ENCODE measurements around the gene OR4F6. TPM values are rescaled to one million over a fixed set of nuclear protein-coding genes. Genes with fewer than 3 reads are reported as not detected.
"Not testable (repeated sequence)": the region's sequence is repeated elsewhere in the genome, so short reads cannot be mapped to it uniquely, and the experiment has no call there.

OR4F6 gene, protein sequence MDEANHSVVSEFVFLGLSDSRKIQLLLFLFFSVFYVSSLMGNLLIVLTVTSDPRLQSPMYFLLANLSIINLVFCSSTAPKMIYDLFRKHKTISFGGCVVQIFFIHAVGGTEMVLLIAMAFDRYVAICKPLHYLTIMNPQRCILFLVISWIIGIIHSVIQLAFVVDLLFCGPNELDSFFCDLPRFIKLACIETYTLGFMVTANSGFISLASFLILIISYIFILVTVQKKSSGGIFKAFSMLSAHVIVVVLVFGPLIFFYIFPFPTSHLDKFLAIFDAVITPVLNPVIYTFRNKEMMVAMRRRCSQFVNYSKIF
- total RNA-seq = not detected
- 0 reads per million in 2 donors for total RNA-seq

DNA sequence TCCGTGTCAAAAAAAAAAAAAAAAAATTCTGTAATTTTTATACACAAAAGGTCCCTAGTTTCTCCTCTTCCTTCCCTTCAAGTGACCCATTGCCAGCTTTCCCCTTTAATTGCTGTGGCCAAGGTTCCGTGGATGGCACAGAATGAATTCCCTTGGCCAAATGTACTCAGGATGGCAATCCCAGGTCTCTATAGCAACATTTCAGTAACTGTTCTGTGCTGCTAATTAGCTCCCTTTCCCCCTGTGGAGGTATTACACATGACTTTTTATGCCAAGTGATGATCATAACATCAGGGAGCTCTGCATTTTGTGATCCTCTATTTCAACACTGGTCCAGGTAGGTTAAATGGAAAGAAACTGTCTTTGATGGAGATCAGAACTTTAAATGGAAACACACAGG is at the start of gene OR4F6:
TSS of gene OR4F6 (plus strand) at position 301 of the 400 bp plus-strand sequence. CDS start 2,211 bp downstream, outside the sequence.
- H3K27ac Mint-ChIP-seq = no peak within 1 kb of the TSS
- no peaks in the 10 kb centered on the region for H3K9me3 ChIP-seq (ENCODE audit: control insufficient read depth, low read length, poor library complexity, severe bottlenecking)
- ATAC-seq = no peak
- H3K4me1 Mint-ChIP-seq = no peaks in the 10 kb centered on the region
- H3K36me3 Mint-ChIP-seq (ENCODE audit: low read depth) = no peaks in the 10 kb centered on the region
- DNase-seq = no peak
- H3K4me3 Mint-ChIP-seq = no peak within 1 kb of the TSS
- H3K27me3 Mint-ChIP-seq = peaks cover 14% of the 10 kb centered on the region

DNA sequence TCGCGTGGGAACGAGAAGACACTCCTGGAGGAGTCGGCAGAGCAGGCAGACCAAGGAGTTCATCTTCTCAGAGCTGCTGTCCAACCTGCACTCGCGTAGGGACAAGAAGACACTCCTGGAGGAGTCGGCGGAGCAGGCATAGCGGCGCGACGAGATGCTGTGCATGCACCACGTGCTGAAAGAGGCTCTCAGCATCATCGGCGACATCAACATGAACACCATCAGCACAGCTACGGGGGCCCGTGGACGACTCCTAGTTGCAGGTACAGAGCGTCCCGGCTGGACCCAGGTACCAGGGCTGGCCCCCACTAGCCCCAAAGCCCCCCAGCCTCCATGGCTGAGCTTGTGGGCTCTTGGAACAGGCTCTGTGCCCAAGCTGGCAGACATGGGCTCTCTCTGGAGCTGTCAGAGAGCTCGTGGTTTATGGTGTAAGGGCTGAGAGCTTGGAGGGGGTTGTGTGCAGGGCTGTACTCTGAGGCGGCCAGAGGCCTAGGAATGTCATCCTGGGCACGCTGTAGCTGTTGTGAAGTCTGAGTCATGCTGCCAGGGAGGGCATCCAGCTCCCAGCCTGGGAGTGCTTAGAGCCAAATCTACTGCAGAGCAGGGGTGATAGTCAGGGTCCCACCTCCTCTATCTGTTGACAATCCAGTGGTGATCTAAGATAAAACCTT is 38.5 kb upstream of the OR4F6 start:
- not testable (repeated sequence) for H3K27ac Mint-ChIP-seq; H3K9me3 ChIP-seq (ENCODE audit: control insufficient read depth, low read length, poor library complexity, severe bottlenecking); DNase-seq; ATAC-seq; H3K4me3 Mint-ChIP-seq; H3K4me1 Mint-ChIP-seq; H3K27me3 Mint-ChIP-seq; H3K36me3 Mint-ChIP-seq (ENCODE audit: low read depth)

DNA sequence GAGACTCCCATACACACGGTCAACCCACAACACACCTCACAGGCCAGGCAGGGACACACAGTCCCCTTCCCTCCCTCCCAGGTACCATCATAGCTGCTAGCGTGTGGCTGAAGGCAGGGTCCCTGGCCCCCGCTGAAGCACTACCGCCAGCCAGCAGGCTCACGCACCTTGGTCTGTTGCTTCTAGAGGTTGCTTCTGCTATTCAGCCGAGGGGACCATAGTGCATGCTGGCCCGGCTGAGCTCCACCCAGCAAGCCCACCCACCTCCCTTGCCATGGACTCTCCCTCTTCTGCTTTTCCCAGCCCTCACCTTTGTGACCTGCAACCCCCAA is 38.0 kb upstream of the OR4F6 start:
- not testable (repeated sequence) for H3K27me3 Mint-ChIP-seq; H3K27ac Mint-ChIP-seq; ATAC-seq; DNase-seq; H3K36me3 Mint-ChIP-seq (ENCODE audit: low read depth); H3K4me3 Mint-ChIP-seq; H3K9me3 ChIP-seq (ENCODE audit: control insufficient read depth, low read length, poor library complexity, severe bottlenecking); H3K4me1 Mint-ChIP-seq

DNA sequence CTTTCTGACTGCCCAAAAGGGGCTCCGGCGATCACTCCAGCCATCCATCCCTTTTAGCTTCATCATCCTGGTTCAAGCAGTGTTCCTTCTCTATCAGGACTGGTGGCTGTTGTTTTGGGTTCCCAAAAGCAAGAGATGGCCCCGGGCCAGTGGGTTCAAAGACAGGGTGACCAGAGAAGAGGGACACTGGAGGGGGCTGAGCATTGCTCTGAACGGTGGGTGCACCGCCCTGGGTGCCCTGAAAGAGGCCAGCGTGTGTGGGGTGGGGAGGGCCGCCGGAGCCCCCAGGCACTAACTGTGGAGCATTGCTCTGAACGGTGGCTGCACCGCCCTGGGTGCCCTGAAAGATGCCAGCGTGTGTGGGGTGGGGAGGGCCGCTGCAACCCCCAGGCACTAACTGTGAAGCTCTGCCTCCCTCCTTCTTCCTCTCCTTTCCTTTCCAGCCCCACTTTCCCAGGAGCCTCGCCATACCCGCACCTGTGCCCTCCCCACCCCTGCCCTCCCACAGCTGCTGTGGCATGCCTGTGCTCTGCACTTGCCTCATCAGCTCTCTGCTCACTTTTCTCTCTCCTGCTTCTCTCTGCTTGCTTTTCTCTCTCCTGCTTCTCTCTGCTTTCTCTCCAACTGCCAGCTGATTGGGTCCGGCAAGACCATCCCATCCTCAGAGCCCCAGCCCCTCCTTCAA is 37.4 kb upstream of the OR4F6 start:
- no peaks in the 10 kb centered on the region for H3K9me3 ChIP-seq (ENCODE audit: control insufficient read depth, low read length, poor library complexity, severe bottlenecking)
- Mint-ChIP-seq H3K4me1 (no peaks in the 10 kb centered on the region), H3K27me3 (no peaks in the 10 kb centered on the region), H3K27ac (no peak overlapping the region), H3K4me3 (no peak overlapping the region), H3K36me3 (ENCODE audit: low read depth) (no peaks in the 10 kb centered on the region)
- ATAC-seq (no peak), DNase-seq (no peak)

DNA sequence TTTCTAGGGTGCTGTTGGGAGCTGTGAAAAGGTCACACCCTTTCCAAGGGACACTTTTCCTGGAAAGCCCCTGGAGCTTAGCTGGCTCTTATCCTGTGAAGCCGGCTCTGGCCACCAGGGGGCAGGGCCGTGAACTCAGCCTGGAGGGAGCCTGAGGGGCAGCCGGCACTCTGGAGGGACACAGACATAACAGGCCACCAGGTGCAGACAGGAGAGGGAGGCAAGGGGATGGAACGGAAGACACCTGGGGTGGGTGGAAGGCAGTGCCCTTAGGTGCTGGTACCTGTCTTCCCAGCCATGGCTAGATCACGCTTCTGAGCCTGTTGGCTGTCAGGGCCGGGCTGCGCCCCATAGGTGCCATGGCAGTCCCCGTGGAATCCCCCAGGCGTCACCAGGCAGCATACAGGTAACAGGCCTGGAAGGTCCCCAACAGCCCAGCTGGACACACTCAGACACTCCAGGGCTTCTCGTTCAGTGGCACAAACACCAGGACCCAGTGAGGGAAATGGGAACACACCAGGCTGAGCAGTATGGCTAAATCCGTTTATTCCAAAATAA is 36.1 kb upstream of the OR4F6 start:
- not testable (repeated sequence) for H3K4me3 Mint-ChIP-seq; H3K4me1 Mint-ChIP-seq; DNase-seq; H3K27ac Mint-ChIP-seq; ATAC-seq; H3K27me3 Mint-ChIP-seq; H3K9me3 ChIP-seq (ENCODE audit: control insufficient read depth, low read length, poor library complexity, severe bottlenecking); H3K36me3 Mint-ChIP-seq (ENCODE audit: low read depth)

DNA sequence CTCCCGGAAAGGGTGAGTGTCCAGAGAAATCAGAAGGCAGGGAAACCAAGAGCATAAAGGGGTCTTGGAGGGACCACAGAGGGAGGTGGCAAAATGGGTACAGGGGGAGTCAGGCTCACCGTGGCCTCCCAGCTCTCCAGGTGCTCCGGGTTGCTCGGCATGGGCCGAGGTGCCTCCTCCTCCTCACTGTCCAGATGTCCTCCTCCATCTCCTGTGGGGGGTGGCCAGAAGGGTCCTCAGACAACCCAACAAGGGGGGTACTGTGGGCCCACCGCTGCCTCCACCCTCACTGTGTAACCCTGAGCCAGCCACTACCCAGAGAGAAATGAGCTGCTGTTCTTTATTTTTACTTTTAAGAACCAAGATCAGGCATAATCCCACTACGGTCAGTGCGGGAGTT is 30.4 kb upstream of the OR4F6 start:
- H3K4me1 Mint-ChIP-seq = peaks cover 3% of the 10 kb centered on the region

DNA sequence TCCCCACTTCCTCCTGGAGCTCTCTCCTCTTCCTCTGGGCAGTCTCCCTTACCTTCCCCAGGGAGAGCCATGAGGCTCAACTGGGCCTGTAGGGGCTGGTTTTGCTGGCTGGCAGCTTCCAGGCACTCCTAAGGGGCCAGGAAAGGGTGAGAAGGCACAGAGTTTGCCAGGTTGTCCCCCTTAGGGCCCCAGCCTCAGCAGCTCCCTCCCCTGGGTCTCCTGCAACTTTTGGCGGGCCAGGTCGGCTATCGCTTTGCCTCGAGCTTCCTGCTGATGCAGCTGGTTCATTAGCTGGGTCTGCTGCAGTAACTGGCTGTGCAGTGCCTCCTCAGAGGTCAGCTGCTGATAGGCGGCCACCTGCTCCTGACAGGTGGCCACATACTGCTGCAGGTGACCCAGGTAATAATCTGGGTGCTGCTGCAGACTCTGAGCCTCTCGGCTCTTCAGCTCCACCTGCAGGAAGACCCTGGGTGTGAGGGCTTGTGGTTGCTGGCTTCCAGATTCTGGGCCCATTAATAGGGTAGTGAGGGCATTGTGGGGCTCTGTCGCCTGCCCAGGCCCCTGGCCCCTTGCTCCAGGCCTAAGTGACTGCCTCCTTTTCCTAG is 29.7 kb upstream of the OR4F6 start:
- H3K36me3 Mint-ChIP-seq (ENCODE audit: low read depth) = peaks cover 6% of the 10 kb centered on the region
- no peak overlapping the region for H3K27ac Mint-ChIP-seq
- ATAC-seq (no peak), DNase-seq (no peak)
- peaks cover 3% of the 10 kb centered on the region for H3K4me1 Mint-ChIP-seq
- H3K27me3 Mint-ChIP-seq = peaks cover 17% of the 10 kb centered on the region
- no peak overlapping the region for H3K4me3 Mint-ChIP-seq
- H3K9me3 ChIP-seq (ENCODE audit: control insufficient read depth, low read length, poor library complexity, severe bottlenecking) = no peaks in the 10 kb centered on the region

More for the DNA sequence above, 30.4 kb upstream of the OR4F6 start:
- Mint-ChIP-seq H3K27me3 (peaks cover 11% of the 10 kb centered on the region), H3K4me3 (no peak overlapping the region), H3K27ac (no peak overlapping the region), H3K36me3 (ENCODE audit: low read depth) (peaks cover 6% of the 10 kb centered on the region)
- H3K9me3 ChIP-seq (ENCODE audit: control insufficient read depth, low read length, poor library complexity, severe bottlenecking) = no peaks in the 10 kb centered on the region
- DNase-seq (no peak), ATAC-seq (no peak)

DNA sequence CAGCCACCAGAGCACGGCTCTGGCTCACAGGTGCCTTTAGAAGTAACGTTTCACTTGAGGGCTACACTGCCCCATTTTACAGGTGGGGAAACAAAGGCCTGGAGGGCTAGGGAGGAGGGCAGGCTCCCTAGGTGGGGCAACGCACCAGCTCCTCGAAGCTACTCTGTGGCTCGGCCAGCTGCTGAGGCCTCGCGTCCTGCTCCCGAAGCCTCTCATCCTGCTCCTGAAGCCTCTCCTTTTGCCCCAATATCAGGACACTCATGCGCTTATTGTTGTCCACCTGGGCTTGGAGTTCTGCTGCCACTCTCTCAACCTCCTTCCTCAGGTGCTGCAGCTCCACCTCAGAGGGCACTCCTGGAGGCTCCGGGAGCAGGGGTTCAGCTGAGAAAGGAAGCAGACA is 28.2 kb upstream of the OR4F6 start:
- Mint-ChIP-seq H3K4me3 (no peak overlapping the region), H3K27ac (no peak overlapping the region), H3K27me3 (peaks cover 32% of the 10 kb centered on the region), H3K36me3 (ENCODE audit: low read depth) (peaks cover 7% of the 10 kb centered on the region), H3K4me1 (peaks cover 5% of the 10 kb centered on the region)
- H3K9me3 ChIP-seq (ENCODE audit: control insufficient read depth, low read length, poor library complexity, severe bottlenecking) = no peaks in the 10 kb centered on the region
- ATAC-seq = no peak
- DNase-seq = no peak

DNA sequence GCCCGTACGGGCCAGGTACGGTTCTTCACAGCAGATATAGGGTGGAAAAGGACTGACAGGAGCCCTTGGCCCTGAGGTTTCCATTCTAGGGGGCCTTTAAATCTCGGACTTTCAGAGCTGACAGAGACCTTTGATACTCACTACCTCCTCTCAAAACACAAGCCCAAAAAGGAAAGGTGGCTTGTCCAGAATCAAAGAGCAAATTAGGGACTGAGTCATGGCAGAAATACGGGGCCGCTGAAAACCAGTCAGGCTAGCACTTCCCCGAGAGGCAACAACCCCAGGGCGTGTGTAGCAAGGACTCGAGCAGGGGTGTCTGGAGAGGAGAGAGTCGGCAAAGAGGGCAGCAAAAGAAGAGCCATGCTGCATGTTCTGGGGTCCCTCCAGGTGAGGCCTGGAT is 24.7 kb upstream of the OR4F6 start:
- DNase-seq; H3K4me1 Mint-ChIP-seq; H3K4me3 Mint-ChIP-seq; H3K27ac Mint-ChIP-seq; ATAC-seq; H3K36me3 Mint-ChIP-seq (ENCODE audit: low read depth); H3K9me3 ChIP-seq (ENCODE audit: control insufficient read depth, low read length, poor library complexity, severe bottlenecking): not testable (repeated sequence)
- peaks cover 50% of the 10 kb centered on the region for H3K27me3 Mint-ChIP-seq

DNA sequence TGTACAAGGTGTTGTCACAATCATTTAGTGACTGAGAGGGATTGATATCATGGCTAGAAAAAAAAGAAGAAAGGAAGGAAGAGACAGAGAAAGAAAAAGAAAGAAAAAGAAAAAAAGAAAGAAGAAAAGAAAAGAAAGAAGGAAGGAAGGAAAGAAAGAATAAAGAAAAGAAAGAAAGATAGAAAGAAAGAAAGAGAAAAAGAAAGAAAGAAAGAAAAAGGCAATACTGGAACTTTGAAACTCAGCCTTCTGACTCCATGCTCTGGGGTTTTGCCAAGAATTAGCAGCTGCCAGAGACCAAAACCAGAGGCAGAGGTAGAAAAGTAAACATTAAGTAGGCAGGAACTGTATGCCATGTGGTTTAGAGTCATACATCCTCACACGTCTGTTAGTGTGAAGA is 23.1 kb upstream of the OR4F6 start:
- ATAC-seq; H3K27ac Mint-ChIP-seq; DNase-seq; H3K4me3 Mint-ChIP-seq; H3K9me3 ChIP-seq (ENCODE audit: control insufficient read depth, low read length, poor library complexity, severe bottlenecking); H3K36me3 Mint-ChIP-seq (ENCODE audit: low read depth); H3K4me1 Mint-ChIP-seq: not testable (repeated sequence)
- H3K27me3 Mint-ChIP-seq = peaks cover 57% of the 10 kb centered on the region

DNA sequence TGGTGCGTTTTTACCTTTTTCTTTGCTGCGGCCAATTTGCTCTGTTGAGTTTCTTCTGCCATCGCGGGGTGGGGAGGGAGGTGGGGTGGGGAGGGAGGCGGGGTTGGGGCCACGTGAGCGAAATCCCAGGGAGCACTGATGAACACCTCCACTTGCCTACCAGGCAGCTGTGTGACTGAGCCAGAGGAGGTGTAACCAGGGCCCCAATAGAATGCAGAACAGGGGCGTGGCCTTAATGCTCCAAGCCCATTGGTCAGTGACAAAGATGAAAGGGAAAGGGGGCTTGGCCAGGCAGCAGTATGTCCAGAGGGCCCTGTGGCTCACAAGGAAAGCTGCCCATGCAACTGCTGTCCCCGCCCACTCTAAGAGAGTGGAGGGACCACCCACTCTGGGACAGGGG is 21.4 kb upstream of the OR4F6 start:
- DNase-seq (no peak), ATAC-seq (no peak)
- no peak overlapping the region for H3K27ac Mint-ChIP-seq
- peaks cover 60% of the 10 kb centered on the region for H3K27me3 Mint-ChIP-seq
- H3K9me3 ChIP-seq (ENCODE audit: control insufficient read depth, low read length, poor library complexity, severe bottlenecking) = no peaks in the 10 kb centered on the region
- peaks cover 2% of the 10 kb centered on the region for H3K4me1 Mint-ChIP-seq
- H3K4me3 Mint-ChIP-seq = no peak overlapping the region
- peaks cover 5% of the 10 kb centered on the region for H3K36me3 Mint-ChIP-seq (ENCODE audit: low read depth)

DNA sequence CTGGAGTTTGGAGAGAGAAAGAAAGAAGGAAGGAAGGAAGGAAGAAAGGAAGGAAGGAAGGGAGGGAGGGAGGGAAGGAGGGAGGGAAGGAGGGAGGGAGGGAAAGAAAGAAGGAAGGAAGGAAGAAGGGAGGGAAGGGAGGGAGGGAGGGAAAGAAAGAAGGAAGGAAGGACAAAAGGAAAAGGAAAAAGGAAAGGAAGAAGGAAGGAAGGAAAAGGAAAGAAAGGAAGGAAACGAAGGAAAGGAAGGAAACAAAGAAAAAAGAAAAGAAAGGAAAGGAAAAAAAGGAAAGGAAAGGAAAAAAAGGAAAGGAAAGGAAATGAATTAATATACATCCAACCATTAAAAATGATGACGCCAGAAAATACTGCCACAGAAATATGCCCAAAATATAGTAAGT is 18.7 kb upstream of the OR4F6 start:
- no peak for ATAC-seq
- H3K4me1 Mint-ChIP-seq = no peaks in the 10 kb centered on the region
- H3K4me3 Mint-ChIP-seq = no peak overlapping the region
- no peak for DNase-seq
- H3K27ac Mint-ChIP-seq = no peak overlapping the region
- peaks cover 48% of the 10 kb centered on the region for H3K27me3 Mint-ChIP-seq
- peaks cover 3% of the 10 kb centered on the region for H3K36me3 Mint-ChIP-seq (ENCODE audit: low read depth)
- no peaks in the 10 kb centered on the region for H3K9me3 ChIP-seq (ENCODE audit: control insufficient read depth, low read length, poor library complexity, severe bottlenecking)

DNA sequence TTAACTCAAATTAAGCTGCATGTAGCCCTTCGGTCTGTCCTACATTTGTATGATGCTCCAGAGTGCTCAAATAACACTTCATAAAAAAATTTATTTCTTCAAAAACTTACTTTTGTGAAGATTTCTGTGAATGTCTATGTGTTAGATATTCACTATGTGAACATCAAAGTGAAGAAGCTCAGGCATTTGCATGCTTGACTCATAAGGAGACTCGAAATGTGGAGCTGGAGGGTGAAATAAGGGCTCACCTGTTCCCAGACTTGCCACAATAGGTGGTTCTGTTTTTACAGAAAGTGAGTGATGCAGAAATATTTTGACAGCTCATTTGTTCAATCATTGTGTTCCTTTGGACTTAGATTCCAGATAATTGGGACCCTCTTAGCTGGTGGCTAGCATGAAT is 16.9 kb upstream of the OR4F6 start:
- not testable (repeated sequence) for ATAC-seq; H3K9me3 ChIP-seq (ENCODE audit: control insufficient read depth, low read length, poor library complexity, severe bottlenecking); H3K4me1 Mint-ChIP-seq; H3K36me3 Mint-ChIP-seq (ENCODE audit: low read depth); H3K4me3 Mint-ChIP-seq; DNase-seq; H3K27ac Mint-ChIP-seq
- peaks cover 33% of the 10 kb centered on the region for H3K27me3 Mint-ChIP-seq

Measured in T-helper 17 cell (primary cell).